ENCODE results near the gene GTF2H4.

GRCh38 chr6:30930506-30930905 is 22.5 kb downstream of the GTF2H4 start:
- no peak for TF ChIP-seq MAX (IDR thresholded peaks at IDR 0.05)
- no peak for TF ChIP-seq YY1 (IDR thresholded peaks at IDR 0.05; ENCODE audit: low read depth, low read length)
- TF ChIP-seq POLR2A (IDR thresholded peaks at IDR 0.05; ENCODE audit: control extremely low read depth in 1 of 2, low read depth in 2 of 2, low read length in 2 of 2), result no peak
- TF ChIP-seq CTCF (IDR thresholded peaks at IDR 0.05; ENCODE audit: control extremely low read depth in 1 of 3, insufficient read depth in 1 of 3, low read depth in 1 of 3, low read length in 3 of 3), result no peak
- TF ChIP-seq RXRA (IDR thresholded peaks at IDR 0.05; ENCODE audit: insufficient read depth, low read depth, low read length), result no peak
- TF ChIP-seq CHD2 (IDR thresholded peaks at IDR 0.05; ENCODE audit: low read length), result no peak
- TF ChIP-seq SRF (IDR thresholded peaks at IDR 0.05; ENCODE audit: low read depth, low read length), result no peak
- TF ChIP-seq CBX5 (IDR thresholded peaks at IDR 0.05; ENCODE audit: low read depth, low read length), result no peak
- TF ChIP-seq RAD21 (IDR thresholded peaks at IDR 0.05 in 1 of 2, conservative IDR thresholded peaks at IDR 0.05 in 1 of 2; ENCODE audit: low read depth in 2 of 2, low read length in 2 of 2), result no peak
- TF ChIP-seq EP300 (IDR thresholded peaks at IDR 0.05; ENCODE audit: borderline replicate concordance in 1 of 2, low read depth in 2 of 2, low read length in 2 of 2), result no peak
- TF ChIP-seq BRCA1 (IDR thresholded peaks at IDR 0.05; ENCODE audit: low read depth, low read length), result no peak
- TF ChIP-seq TAF1 (IDR thresholded peaks at IDR 0.05; ENCODE audit: low read depth, low read length), result no peak

Measured in H1 (cell line).